Stimulated activated CD4-positive, alpha-beta T cell treated with anti-CD3 and anti-CD28 coated beads, Interleukin-4, amount 100 ng/mL, for 48 hours (primary cell): Measurements from ENCODE around the gene NKX2-3.
A peak's percentile ranks its signal among the peaks of the same experiment; 100 is the strongest.

Experiments
- DNase-seq, 2 donors: peaks; one replicate each; pipeline ENCODE4 v3.0.0-alpha.2; 2020; ENCODE audit warnings: low read depth in 2 of 2

NKX2-3 gene

DNA sequence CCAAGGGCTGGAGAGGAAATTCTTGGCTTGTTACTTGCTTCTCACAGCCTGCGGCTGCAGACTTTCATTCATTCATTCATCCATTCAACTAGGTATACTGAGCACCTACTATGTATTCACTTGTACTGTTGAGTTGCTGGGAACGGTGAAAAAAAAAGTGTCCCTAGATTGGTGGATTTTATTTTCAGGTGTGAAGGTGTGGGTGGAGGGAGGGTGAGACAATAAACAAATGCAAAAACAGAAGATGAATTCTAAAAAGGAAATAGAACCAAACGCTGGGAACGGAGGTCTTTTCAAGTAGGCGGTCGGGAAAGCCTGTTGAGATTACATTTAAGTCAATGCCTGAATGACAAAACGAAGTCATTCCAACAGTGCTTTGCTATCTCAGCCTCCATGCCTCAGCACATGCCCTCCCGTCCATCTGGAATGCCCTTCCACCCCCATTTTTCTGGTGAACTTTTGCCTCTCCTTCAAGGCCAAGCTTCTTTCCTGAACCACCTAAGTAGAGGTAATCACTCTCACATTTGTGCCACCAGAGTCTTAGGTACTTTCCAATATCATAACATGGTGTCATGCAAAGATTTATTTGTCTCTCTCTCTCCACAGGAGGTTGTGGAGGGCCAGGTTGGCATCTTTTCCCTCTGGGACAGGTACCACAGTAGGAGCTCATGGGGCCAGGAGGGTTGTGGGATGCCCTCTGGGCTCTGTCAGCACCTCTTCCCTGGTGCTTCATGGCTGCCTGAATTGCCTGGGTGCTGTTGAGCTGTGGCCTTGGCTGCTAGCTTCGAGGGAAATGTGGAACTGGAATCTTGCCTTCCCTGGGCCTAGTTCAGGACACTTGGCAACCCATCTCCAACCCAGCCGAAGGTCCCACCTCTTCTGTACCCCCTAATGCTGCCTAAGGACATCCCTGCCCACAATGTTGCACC lies 5.5 kb downstream of the NKX2-3 start:
- DNase-seq: no peak

DNA sequence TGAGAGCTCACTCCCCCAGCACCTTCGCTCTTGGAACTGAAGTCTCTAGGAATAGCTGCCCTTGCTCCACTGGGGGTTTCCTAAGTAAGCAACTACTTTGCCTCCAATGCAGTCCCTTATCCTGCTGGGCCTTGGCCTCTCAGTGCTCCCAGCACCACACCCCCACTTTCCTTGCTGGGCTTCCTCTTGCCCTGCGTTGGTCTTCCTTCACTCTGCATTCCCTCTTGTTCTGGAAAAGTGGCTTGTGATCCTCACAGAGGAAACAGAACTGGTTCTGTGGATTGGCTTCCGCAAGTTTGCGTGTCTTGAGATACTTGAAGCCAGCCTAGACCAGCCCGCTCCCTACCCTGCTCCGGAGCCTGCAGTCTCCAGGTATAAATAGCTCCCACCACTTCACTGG lies 6.4 kb downstream of the NKX2-3 start:
- no peak for DNase-seq

DNA sequence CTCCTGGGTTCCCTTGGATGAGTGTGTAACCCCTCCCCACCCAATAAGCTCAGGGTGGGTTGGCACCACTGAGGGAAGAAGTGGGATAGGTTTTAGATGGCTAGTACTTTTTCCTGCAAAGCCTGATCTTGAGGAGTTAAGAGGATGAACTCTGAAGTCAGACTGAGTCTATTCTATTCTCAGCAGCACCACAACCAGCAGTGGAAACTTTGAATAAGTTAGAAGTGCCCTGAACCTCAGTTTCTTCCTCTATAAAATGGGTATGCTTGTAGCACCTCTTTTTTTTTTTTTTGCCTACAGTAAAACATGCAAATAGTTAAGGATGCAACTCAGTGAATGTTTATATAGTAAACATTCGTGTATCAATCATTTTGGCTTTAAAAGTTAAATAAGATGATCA lies 7.1 kb downstream of the NKX2-3 start:
- no peak for DNase-seq

DNA sequence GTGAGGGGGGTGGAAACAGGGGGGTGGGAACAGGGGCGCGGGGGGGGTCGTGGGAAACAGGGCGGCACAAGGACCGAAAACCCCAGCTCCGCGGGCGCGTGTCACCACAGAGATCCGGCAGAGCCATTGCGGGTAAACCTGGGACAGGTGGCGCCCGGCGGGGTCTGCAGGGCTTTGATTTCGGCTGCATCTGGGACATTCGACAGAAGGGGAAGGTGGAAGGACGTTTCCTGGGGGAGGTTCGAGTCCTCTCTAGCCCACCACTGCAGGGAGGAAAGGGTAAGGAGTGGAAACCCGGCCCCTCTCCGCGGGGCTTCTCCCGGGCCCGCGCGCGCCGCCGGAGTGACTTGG lies 7.5 kb downstream of the NKX2-3 start:
- DNase-seq: no peak

DNA sequence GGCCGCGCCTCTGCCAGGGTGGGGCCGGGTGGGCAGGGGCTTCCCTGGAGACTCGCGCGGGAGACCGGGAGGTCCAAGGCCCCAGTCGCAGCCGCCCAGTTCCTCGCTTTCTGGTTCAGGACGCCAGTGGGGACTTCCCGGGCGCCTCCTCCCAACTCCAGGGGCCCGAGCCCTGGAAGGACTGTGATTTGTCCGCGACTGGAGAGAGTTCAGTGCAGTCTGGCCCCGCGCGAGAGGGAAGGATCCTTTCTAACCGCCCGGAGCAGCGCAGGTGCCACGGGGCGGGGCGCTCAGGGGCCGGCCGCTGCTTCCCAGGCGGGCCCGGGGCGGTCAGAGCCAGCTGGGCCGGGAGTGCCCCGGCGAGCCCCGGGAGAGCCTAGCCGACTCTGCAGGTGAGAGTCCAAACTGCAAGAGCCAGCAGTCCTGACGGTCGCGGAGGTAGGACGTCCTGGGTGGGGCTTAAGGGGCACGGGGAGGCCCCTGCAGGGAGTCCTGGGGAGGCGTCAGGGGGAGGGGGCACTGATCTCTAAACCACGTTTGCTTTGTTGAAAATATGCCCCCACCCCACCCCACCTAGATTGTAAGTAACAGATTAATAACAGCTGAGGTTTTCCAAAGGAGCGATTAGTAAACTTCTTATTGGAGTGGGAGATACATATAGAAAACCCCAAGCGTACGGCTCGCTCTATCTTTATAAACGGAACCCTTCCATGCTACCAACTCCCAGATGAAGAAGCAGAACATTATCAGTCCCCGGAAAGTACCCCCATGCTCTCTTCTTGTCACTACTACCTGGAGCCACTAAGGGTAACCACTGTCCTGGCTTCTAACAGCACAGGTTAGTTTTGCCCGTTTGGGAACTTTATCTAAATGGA lies 8.2 kb downstream of the NKX2-3 start:
- DNase-seq: no peak

DNA sequence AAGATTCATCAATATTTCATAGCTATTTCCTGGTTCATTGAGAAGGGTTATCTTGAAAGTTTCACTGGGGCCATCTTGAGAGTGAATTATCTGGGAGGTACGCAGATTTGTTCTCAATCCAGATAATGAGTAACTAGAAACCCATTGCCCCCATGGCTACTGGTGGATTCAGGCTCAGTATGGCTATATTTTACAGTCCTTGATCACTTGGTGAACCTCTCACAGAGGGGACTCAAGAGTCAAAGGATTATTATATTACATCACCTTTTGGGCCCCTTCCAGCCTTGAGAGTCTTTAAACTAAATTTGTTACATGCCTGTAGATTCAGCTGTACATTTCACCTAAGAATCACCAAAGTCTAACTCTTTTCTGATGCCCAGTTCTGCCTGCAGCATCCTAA lies 11.6 kb downstream of the NKX2-3 start:
- DNase-seq: no peak

DNA sequence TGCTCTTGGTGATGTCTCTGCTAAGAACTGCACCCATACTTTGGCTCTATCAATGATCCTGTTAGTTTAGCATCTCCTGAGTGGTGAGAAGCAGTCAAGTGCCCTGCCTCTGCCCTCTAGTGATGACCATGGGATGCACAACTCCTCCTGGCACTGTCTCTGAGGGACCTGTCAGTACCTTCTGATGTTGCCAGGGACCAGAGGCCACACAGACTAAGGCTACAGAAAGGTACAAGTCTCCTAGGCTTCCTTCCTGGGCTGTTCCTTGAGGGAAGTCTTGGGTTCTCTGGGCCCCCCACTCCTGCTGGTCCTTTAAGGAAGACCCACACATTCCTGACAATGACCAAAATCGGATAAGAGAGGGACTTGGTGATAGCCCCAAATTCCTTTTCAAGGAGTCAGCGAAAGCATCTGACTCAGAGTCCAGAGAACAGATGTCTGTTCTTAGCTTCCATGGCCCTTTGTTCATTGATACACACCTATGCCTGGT lies 15.3 kb downstream of the NKX2-3 start:
- DNase-seq: no peak

DNA sequence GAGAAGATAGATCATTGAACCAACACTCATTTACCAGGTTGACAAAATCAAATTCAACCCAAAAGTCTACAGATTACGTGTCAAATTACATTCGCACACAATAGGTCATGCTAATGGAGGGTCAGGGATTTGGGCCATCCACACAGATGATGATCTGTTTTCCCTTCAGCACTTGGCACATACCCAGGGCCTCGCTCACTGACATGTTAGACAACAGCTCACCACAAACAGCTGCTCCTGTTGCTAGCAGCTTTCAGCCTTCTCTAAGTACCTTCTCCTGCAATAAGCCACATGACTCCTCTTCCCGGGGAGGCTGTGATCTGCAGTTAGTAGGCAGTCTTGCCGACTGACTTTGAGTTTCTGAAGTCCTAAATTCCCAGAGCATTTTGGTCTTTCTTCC lies 18.4 kb downstream of the NKX2-3 start:
- DNase-seq: no peak

DNA sequence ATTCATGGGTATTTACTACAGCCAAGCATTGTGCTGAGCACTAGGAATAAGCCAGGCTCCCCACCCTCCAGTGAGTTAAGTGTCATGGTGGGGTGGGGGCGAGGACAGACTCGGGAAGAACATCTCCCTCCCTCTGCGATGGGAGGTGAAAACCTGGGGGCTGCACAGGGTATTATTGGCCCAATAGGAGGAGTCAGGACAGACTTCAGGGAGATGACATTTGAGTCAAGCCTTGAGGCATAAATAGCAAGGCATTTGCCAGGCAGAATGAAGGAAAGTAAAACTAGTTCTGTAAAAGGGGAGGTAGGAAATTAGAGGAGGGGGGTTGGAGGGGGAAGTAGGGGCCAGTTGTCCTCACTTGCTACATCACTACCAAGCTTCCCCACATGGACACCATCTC lies 18.9 kb downstream of the NKX2-3 start:
- DNase-seq: no peak

DNA sequence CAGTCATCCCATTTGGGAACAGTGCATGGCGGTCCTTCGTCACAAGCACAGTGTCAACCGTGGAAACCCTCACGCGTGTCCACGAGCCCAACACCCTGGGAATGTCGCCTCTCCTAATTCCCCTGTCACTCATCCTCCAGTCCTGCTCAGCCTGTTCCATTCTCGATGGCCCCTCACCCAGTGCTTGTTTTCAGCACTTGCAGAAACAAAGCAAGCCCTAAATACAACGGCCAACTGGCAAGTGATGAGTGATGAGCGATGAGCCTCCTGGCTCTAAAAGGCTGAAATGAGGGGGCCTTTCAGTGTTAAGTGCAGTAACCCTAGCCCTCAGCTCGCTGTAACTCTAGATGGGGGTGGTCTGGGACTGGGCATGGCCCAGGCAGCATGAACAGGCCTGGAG lies 22.6 kb downstream of the NKX2-3 start:
- no peak for DNase-seq

DNA sequence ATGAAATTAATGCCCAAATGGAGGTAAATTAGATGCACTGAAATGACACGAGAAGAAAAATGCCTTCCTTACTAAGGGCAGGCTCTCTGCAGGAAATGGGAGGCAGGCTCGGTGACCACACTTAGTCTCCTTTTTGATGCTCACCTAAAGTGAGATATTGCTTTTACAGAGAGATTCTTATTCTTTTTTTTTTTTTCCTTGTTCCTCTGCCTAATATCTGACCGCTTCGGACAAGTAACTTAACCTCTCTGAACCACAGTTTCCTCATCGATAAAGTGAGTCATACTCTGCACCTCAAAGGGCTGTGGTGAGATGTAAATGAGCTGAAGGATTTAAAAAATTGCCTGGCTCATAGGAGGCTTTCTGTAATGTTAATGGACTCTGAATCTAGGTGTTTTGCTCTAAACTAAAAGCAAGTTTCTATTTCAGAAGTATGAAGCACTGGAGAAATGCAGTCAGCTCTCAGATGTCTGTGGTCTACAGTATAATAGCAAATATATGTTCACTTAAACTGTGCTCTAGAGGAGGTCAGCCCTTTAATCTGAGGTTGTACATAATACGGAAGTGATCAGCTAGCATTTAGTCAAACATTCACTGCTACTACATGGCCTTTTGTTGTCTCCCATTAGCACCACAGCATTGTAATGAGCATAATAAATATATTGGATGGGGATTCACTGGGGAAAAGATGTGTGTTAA lies 23.2 kb downstream of the NKX2-3 start:
- DNase-seq: no peak

DNA sequence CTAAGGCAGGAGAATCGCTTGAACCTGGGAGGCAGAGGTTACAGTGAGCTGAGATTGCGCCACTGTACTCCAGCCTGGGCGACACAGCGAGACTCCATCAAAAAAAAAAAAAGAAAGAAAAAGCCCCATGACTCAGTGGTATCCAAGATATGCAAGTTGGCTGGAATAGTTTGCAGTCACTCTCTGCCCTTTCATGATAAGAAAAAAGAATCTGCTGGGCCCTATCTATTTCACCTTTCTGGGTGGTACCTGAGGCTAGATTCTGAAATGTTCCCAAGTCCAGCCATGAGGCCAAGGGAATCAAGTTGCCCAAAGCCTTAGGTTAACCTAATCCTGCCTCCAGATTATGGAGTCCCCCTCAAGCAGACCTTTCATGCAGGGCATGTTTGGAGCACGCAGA lies 24.3 kb downstream of the NKX2-3 start:
- DNase-seq: no peak

DNA sequence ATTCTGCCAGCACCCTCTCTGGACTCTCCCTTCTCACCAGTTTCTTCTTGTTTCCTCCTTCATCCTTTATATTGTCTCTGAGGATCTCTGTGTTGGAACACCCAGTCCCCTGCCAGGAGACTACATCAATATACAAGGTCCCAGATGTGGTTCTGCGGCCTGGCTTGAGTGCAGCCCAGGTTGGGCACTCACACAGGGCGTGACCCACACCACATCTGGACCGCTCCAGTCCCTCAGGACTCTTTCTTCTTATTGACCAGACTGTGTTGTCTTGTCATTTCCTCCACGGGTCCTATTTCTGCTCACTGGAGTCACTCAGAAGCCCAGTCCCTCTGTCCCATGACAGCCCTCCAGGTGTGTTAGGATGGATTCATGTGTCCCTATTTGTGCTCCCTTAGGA lies 26.0 kb downstream of the NKX2-3 start:
- no peak for DNase-seq

DNA sequence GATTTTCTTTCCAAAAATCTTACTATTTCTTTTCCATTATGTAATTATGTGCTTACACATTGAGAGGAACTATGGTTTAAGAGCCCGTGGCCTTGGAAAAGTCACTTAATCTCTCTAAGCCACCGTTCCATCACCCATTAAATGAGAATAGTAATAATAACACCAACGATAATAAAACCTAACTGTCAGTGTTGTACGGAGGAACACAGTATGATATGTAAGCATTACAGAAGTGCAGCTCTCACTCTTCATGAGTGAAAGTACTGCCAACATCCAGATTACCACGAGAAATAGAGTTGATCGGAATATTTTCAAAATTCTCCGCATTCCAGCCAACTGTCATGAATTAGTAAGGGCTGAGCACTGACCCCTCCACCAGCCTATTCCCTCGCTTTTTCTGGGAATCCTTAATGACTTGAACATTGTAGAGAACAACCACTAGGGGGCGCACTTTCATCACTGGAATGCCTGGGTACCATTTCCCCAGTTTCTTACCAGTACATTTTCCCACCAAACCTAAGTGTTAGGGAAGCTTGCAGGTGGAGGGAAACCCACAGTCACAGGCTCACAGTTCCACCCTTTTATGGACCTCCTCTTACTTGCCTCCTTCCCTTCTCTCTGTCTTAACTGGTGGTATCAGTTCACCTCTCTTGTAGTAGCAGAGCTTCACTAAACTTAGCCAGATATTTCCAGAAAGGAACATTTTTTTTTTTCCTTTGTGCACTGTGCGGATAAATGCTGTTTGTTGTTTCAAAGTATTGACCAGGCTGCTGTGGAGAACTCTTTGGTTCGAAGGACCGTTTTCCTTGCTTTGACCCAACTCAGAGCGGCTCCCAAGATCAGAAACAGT lies 27.8 kb downstream of the NKX2-3 start:
- DNase-seq: peak in 1 of 2 donors; percentile 27

DNA sequence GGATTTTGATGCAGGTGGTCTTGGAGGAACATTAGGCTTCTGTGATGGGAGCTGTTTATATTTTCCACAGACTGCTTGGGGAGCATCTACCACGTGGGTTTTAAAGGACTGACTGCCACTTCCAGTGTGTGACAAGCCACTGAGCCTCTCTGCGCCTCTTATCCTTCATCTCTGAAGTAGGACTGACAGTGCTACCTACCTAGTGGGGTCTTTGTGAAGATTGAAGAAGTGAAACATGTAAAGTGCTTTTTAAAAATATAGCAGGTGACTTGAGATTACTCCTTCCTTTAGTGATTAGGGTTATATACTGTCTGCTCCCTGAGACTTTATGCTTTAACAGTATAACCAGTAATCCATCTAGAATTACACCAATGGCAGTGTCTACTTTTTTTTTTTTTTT lies 29.9 kb downstream of the NKX2-3 start:
- no peak for DNase-seq

DNA sequence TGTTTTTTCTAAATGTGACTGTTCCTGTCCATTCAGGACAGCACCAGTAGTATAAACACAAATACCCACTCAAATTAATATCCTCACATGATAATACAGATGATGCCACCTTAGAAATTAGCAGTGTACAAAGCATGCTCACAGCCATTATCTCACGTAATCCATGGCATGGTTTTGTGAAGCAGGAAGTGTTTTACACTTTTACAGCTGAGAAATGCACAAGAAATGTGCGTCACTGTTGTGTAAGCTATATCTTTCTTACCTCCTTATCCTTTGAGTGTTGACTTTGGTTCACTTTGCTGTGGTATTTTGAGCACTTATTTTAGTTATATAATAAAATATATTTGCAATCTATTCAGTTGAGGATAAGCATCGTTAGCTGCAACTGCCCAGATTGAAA lies 31.6 kb downstream of the NKX2-3 start:
- DNase-seq: no peak

DNA sequence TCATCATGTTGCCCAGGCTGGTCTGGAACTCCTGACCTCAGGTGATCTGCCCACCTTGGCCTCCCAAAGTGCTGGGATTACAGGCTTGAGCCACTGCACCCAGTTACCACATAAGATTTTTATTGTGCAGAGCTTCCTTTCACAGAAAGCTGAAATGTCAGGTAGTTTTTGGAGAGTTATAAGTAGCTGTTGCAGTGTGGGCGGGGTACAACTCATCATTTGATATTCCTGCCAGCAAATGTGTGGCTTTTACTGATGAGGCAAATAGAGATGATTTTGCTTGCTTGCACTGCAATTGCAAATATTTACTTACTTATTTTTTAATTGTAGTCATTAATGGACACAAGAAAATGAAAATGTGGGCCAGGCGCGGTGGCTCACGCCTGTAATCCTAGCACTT lies 32.4 kb downstream of the NKX2-3 start:
- DNase-seq: no peak

DNA sequence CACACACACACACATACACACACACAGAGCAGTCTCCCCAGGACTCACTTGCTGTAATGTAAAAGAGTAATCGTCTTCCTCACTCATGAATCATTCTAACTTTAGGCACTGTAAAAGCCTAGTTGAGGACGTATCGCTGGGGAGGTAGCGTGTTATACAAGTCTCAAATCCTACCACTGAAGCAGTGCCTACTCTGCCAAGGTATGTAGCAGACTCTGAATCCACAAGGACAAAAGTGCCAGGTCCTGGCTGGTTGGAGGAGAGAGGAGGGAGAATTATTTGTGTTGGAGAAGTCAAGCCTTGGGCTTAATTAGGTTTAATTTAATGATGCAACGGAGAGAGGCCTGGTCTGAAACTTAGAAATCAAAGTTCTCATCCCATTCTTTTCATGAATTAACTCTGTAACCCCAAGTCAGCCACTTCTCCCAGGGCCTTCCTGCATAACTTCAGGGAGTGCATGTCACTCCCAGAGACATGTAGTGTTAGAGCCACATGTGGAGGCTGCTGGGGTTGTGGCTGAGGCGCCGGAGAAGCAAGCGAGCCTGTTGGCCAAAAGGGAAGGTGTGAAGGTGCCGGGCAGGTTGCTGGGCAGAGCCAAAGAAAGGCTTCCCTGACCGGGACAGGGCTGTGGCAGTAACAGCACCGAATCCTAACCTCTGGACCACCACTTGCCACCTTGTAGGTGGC lies 36.7 kb downstream of the NKX2-3 start:
- no peak for DNase-seq

DNA sequence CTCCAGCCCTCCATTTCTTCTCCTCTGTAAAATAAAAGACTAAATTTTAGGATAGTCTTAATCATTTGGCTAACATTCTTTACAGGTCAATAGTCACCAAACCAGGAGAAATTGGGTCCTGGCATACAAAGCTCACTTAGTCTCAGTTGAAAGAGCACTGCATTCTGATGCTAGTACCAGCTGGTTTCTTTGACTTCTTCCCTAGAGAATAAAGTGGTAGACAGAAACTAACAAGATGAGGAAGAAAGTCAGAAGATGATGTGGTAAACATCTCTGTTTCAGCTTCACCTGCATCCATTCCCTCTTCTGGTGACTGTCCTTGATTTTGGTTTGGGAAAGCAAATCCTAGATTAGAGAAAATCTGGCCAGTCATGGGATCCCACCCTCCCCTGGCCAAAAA lies 37.2 kb downstream of the NKX2-3 start:
- DNase-seq: no peak

DNA sequence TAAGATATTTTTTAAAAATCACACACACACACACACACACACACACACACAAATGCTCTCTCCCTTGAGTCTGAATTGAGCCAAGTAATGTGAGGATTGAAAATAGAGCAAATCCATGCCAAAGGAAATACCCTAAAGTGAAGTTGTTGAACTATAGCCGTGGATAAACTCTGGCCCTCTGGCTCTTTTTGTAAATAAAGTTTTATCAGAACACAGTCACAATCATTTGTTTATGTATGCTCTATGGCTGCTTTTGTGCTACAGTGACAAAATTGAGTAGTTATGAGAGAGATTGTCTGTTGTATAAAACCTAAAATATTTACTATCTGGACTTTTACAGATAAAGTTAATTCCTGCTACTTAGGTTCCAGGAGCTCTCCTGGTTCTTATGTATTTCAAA lies 39.1 kb downstream of the NKX2-3 start:
- no peak for DNase-seq

DNA sequence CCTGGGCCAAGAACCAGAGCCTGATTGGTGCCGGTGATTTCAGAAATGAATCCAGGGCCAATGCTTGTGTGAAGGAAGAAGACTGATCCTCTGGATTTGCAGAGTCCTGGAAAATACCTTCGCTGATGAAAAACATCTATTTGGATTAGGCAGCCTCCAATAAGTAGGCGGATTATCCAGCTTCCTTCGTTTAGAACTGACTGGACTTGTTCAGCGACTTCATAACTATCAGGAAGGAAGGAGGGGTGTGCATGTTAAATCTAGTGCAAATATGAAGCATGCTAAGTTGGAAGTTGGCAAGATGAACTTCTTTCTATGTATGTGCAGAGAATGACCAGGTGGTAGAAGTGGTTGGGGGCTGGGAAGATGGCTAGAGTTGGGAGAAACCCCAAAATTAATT lies 41.0 kb downstream of the NKX2-3 start:
- DNase-seq: no peak
